ENCODE results near the gene PRDM16.
"Not testable (repeated sequence)": the region's sequence is repeated elsewhere in the genome, so short reads cannot be mapped to it uniquely, and the experiment has no call there.

DNA sequence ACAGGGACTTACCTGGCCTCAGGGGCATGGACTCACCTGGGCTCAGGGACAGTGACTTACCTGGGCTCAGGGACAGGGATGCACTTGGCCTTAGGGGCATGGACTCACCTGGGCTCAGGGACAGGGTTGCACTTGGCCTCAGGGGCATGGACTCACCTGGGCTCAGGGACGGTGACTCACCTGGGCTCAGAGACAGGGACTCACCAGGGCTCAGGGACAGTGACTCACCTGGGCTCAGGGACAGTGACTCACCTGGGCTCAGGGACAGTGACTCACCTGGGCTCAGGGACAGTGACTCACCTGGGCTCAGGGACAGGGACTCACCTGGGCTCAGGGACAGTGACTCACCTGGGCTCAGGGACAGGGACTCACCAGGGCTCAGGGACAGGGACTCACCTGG lies 96.2 kb downstream of the PRDM16 start:
- not testable (repeated sequence) for TF ChIP-seq TOPORS (CRISPR knock-in tag; IDR thresholded peaks at IDR 0.05); TBL1XR1 (IDR thresholded peaks at IDR 0.05; ENCODE audit: borderline replicate concordance, low read length, partially characterized antibody); ZKSCAN8 (CRISPR knock-in tag; IDR thresholded peaks at IDR 0.05; ENCODE audit: borderline replicate concordance); ZNF34 (CRISPR knock-in tag; IDR thresholded peaks at IDR 0.05; ENCODE audit: borderline replicate concordance); NFRKB (IDR thresholded peaks at IDR 0.05); AFF4 (CRISPR knock-in tag; IDR thresholded peaks at IDR 0.05); MAFG (CRISPR knock-in tag; IDR thresholded peaks at IDR 0.05); POLR2A (IDR thresholded peaks at IDR 0.05; ENCODE audit: insufficient read depth in 1 of 2, low read depth in 2 of 2, low read length in 2 of 2); KDM1A (CRISPR knock-in tag; IDR thresholded peaks at IDR 0.05)
- TF ChIP-seq, protein P1, sequence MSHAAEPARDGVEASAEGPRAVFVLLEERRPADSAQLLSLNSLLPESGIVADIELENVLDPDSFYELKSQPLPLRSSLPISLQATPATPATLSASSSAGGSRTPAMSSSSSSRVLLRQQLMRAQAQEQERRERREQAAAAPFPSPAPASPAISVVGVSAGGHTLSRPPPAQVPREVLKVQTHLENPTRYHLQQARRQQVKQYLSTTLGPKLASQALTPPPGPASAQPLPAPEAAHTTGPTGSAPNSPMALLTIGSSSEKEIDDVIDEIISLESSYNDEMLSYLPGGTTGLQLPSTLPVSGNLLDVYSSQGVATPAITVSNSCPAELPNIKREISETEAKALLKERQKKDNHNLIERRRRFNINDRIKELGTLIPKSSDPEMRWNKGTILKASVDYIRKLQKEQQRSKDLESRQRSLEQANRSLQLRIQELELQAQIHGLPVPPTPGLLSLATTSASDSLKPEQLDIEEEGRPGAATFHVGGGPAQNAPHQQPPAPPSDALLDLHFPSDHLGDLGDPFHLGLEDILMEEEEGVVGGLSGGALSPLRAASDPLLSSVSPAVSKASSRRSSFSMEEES (CRISPR knock-in tag; IDR thresholded peaks at IDR 0.05) = not testable (repeated sequence)
- TF ChIP-seq, protein P2, sequence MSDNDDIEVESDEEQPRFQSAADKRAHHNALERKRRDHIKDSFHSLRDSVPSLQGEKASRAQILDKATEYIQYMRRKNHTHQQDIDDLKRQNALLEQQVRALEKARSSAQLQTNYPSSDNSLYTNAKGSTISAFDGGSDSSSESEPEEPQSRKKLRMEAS (IDR thresholded peaks at IDR 0.05) = not testable (repeated sequence)
